ENCODE measurements around the gene DYNLT1.
"Not testable (repeated sequence)": the region's sequence is repeated elsewhere in the genome, so short reads cannot be mapped to it uniquely, and the experiment has no call there.

The DYNLT1 gene

DNA sequence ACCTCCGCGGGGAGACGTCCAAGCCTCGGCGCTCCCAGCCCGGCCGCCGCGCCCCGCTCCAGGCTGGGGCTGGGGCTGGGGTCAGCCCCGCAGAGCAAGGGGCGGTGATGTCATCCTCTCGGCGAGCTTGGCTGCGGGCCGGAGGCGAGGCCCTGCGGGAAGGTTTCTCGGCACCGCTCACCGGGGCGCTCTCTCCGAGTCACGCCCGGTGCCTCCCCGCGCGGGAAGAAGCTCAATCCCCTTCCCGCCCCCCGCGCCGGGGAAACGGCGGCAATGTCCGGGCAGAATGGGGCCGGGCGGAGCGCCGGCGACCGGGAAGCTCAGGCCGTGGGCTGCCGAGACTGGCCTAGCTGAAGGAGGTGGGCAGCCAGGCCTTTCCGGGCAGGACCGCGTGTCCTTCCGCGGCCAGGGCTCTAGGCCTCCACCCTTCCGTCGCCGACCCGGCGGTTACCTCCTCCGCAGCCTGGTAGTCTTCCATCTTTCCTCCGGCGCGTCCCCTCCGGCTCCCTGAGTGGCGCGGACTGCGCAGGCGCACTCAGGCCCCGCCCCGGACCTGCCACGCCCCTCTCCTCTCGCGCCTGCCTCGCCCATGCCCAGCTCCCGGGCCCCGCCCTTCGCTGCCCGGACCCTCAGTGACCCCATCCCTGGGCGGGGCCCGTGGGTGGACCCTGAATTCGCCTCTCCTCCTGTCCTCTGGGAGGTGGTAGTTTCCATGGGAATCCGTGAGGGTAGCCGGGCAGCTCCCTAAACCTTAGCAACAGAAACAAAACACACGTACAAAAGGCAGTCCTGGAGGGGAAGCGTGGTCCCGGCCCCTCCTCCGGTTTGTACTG, at the start of gene DYNLT1:
TSS of gene DYNLT1 (minus strand) at position 513 of the 833 bp plus-strand sequence. CDS start at position 478, 35 bp downstream.
- DNase-seq (ENCODE audit: low read depth in 2 of 2) = peak; percentile 61 to 87

DNA sequence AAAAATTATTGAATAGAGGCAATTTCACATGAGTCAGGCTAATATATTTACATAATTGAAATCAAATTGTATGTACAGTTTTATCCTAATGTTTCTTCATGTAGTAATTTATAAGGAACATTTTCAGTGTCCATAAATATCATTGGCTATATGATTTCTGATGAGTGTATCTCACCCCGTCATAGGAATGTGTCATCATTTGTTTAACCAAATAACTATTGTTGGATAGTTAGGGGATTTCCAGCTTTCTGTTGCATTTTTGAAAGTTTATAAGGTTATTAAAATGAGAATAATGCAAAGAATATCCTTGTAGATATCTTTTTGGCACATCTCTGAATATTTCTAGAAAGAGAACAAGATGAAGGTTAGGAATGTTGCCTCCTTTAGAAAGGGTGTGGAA, 44.3 kb upstream of the DYNLT1 start:
- no peak for DNase-seq (ENCODE audit: low read depth in 2 of 2)

GRCh38 chr6:158687506-158687905, 43.0 kb upstream of the DYNLT1 start:
- no peak for DNase-seq (ENCODE audit: low read depth in 2 of 2)

- DNase-seq (ENCODE audit: low read depth in 2 of 2) = peak in 1 of 2 donors; percentile 10
These were observed 42.3 kb upstream of the DYNLT1 start for GRCh38 chr6:158686791-158687381.

- DNase-seq (ENCODE audit: low read depth in 2 of 2) = no peak
These were observed 41.8 kb upstream of the DYNLT1 start for GRCh38 chr6:158686311-158686710.

DNA sequence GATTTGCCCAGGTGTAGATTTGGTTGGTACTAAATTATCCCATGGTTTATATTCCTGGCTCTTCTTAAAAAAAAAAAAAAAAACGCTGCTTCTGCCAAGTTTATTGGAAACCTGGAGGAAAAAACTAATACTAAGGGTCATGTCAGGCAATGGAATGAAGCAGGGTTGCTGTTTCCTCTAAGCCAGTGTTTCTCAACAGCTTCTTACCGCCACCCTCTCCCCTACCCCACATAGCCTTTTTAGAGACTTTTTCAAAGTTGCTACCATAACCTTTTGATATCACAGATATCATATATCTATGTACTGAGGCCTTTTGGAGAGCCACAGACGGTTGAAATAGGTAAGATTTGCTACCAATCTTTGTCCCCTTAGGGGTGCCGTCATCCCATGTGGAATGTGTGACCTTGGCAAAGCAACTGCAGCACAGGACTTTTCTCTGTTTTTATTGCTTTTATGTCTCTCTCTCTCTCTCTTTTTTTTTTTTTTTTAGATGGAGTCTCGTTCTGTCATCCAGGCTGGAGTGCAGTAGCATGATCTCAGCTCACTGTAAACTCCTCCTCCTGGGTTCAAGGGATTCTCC, 40.3 kb upstream of the DYNLT1 start:
- DNase-seq (ENCODE audit: low read depth in 2 of 2) = no peak

- no peak for DNase-seq (ENCODE audit: low read depth in 2 of 2)
These were observed 39.8 kb upstream of the DYNLT1 start for GRCh38 chr6:158684311-158684710.

GRCh38 chr6:158680481-158680880, 35.9 kb upstream of the DYNLT1 start:
- DNase-seq (ENCODE audit: low read depth in 2 of 2) = no peak

- DNase-seq (ENCODE audit: low read depth in 2 of 2) = no peak
These were observed 35.5 kb upstream of the DYNLT1 start for GRCh38 chr6:158680015-158680414.

DNA sequence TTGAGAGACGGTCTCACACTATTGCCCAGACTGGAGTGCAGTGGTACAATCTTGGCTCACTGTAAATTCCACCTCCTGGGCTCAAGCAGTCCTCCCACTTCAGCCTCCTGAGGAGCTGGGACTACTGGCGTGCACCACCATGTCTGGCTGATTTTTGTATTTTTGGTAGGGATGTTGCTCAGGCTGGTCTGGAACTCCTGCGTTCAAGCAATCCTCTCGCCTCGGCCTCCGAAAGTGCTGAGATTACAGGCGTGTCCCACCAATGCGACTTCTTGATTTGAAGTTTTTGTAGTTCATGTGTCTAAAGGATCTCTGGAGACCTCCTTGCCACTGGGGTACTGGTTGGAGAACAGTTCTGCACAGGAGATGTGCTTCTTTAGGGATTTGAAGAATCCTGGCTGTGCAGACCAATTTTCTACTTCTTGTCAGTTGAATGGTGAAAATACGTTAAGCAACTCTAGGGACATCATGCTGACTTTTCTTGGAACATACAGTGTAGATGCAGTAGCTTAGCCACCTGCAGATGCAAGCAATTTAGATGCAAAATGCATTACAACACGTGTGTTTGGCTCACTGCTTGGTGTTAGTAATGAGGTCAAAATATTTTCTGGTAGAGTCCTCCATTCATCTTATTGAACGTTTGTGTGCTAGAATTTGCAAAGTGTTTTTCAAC, 33.5 kb upstream of the DYNLT1 start:
- no peak for DNase-seq (ENCODE audit: low read depth in 2 of 2)

DNA sequence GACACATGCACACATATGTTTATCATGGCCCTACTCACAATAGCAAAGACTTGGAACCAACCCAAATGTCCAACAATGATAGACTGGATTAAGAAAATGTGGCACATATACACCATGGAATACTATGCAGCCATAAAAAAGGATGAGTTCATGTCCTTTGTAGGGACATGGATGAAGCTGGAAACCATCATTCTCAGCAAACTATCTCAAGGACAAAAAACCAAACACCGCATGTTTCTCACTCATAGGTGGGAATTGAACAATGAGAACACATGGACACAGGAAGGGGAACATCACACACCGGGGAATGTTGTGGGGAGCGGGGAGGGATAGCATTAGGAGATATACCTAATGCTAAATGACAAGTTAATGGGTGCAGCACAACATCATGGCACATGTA, 32.6 kb upstream of the DYNLT1 start:
- not testable (repeated sequence) for DNase-seq (ENCODE audit: low read depth in 2 of 2)

- DNase-seq (ENCODE audit: low read depth in 2 of 2) = no peak
These were observed 30.0 kb upstream of the DYNLT1 start for GRCh38 chr6:158674342-158675131.

- no peak for DNase-seq (ENCODE audit: low read depth in 2 of 2)
These were observed 28.2 kb upstream of the DYNLT1 start for GRCh38 chr6:158672726-158673125.

- DNase-seq (ENCODE audit: low read depth in 2 of 2) = not testable (repeated sequence)
These were observed 27.6 kb upstream of the DYNLT1 start for GRCh38 chr6:158672119-158672518.

DNA sequence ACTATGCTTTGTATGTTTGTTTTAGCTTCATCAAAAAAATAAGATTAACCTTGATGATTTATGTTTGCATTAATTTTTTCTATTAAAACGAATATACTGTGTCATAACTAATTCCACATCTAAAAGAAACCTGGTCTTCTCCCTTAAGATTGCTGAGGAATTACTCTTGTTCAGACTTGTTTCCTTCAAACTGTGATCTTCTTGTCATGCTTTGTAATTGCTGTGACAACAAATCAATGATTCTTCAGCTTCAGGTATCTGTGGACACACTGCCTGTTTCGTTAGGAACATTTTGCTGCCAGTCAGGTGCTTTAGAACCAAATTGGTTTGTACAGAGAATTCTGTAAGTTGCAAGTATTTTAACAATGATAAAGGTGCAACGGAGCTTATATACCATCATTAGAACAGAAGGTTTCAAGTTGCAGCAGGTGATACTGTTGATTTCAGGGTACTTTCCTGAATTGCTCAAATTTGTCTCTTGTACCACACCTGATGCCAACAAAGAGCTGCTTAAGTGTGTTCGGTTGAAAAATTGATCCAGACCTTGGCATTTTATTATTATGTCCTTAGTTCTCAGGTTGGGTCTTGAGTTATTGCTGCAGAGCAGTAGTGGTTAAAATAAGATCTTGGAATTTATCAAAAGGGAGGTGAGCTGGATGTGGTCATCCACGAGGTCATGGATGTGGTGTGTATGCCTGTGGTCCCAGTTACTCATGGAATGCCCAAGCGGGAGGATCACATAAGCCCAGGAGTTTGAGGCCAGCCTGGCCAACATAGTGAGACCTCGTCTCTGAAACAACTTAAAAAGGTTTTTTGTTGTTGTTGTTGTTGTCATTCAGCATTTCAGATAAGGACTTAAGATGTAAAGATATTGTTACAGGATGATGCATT, 24.8 kb upstream of the DYNLT1 start:
- no peak for DNase-seq (ENCODE audit: low read depth in 2 of 2)

DNA sequence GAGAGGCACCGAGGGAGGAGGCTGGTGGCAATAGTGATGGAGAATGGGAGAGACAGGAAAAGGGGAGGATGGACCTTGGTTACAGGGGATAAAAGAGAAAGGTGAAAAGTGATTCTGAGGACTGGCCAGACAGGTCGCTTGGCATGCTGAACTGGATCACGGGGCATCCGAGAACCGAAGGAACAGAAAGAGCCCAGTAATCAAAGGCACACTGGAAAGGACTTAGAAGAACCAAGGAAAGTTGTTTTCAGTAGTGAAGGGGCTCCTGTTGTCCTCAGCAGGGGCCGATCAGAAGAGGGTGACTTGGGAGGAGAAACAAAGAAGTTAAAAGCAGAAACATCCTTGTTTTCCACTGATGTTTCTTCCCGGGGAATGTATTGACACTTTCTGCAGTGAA, 24.2 kb upstream of the DYNLT1 start:
- DNase-seq (ENCODE audit: low read depth in 2 of 2) = no peak

DNA sequence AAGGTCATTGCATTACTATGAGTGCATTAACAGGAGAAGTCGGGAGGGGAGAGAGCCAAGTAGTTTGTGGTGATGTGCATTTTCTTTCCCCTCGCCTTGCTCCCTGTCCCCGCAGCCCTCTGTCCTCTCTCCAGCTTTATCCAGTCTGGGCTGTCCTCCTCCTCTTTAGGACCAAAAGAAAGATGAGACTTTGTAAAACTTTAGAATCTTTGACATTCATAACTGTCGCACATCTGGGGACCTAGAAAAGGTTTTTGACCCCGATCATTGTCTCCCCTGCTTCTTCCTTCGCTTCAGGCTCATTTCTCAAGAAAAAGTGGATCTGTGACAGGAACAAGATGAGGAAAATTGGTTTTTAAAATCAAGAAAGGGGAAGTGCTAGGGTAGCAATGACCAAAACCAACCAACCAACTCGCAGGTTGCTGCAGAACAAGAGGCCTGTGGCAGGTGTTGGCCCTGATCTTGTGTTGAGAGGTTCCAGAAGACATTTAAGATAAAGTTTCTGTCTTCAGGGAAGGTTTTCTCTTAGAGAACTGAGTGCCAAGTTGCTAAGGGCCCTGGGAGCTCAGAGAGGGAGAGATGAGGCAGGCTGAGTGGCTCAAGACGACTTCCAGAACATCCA, 22.9 kb upstream of the DYNLT1 start:
- no peak for DNase-seq (ENCODE audit: low read depth in 2 of 2)

GRCh38 chr6:158666628-158667359, 22.3 kb upstream of the DYNLT1 start:
- no peak for DNase-seq (ENCODE audit: low read depth in 2 of 2)

- no peak for DNase-seq (ENCODE audit: low read depth in 2 of 2)
These were observed 20.8 kb upstream of the DYNLT1 start for GRCh38 chr6:158665332-158665731.

All from stimulated activated CD4-positive, alpha-beta T cell treated with anti-CD3 and anti-CD28 coated beads, Interleukin-1b, Interleukin-23, amount 100 ng/mL, for 1 hour (primary cell).